WI38 (cell line): Measurements from ENCODE around the gene LRP8.

Experiments
- H3K4me3 ChIP-seq: 2 replicates; pipeline ENCODE4 v1.5.1; 2011; ENCODE audit warnings: low read depth, mild to moderate bottlenecking, control low read depth, low read length
- CTCF ChIP-seq: IDR thresholded peaks from 2 replicates; pipeline ENCODE4 v1.5.1; 2012; ENCODE audit warnings: low read depth, mild to moderate bottlenecking, control low read depth, low read length

The LRP8 gene

GRCh38 chr1:53359934-53360276, 32.0 kb upstream of the LRP8 start:
- H3K4me3 ChIP-seq: no peak overlapping the region
- no peak for TF ChIP-seq CTCF

GRCh38 chr1:53359225-53359933, 31.5 kb upstream of the LRP8 start:
- H3K4me3 ChIP-seq: no peak overlapping the region
- no peak for TF ChIP-seq CTCF

DNA sequence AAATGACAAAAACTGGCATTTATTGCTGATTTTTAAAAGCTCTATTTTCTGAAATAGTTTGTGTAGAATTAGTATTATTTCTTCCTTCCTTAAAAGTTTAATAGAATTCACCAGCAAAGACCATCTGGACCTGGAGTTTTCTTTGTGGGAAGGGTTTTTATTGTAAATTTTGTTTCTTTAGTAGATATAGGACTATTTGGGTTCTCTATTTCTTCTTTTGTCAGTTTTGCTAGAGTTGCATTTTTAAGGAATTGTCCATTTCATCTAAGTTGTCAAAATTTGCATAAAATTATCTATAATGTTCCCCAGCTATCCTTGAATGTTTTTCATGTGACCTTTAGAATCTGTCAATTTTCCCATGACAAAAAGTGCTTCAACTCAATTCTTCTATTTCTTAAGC, 28.8 kb upstream of the LRP8 start:
- no peak overlapping the region for H3K4me3 ChIP-seq
- no peak for TF ChIP-seq CTCF

DNA sequence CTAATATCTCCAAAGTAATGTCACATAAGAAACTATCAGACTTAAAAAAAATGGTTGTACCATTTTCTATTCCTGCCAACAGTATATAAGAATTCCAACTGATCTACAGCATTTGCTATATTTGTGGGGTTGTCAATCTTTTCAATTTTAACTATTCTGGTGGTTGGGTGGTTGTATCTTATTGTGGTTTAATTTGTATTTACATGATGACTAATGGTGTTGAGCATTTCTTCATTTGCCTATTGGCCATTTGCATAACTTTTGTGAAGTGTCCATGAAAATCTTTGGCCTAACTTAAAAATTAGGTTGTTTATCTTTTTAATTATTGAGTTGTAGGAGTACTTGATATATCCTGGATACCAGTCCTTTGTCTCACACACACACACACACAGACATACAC, 26.2 kb upstream of the LRP8 start:
- H3K4me3 ChIP-seq: no peak overlapping the region
- TF ChIP-seq CTCF: no peak

DNA sequence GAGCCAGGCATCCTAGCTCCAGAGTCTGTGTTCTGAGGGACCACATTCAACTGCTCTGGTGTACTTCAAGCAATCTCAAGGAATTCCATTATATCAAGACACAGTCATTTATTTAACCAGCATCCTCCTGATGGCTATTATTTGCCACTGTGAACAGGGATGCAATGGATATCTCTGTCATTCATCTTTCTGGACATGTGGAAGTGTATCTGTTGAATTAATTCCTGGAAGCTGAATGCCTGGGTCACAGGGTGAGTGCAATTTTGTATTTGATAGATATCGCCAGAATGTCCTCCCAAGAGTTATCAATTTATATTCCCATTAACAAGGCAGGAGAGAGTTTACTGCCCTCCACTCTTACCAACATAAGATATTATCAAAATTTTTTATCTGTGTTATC, 24.7 kb upstream of the LRP8 start:
- TF ChIP-seq CTCF: no peak
- H3K4me3 ChIP-seq: no peak overlapping the region

DNA sequence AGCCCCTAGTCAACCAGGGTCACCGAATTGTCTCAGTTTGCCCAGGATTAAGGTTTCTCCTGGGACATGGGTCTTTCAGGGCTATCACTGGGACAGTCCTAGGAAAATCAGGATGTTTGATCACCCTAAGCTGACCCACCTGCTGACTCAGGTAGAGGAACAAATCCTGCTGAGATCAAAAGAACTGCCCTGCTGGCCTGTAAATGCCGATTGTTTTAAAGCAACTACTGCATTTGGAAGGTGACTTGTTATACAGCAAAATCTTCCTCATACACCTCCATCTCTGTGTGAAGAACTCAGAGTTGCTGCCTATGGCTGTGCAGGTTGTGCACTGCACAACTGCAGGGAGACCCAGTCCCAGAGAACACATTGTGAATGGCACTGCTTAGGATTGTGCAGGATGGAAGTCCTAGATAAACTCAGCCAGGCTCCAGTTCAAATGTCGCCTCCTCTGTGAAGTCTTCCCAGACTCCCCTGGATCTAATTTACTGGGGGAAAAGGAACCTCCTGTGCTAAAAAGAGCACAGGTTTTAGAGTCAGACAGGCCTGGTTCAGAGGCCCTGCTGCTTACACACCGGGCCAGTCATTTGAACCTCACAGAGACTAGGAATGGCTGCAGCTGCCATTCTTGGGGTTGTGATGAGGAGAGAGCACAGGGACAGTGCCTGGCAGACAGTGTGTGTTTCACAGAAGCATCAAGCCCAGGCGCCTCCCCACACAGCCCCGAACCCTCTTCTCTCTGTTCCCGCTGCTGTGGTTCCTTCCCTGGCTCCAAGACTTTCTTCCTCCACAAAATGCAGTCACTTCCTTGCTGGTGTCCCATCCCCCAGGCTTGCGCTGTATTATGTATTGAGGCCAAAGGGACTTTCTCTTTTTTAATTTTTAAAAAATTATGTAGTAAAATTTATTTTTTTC, 23.2 kb upstream of the LRP8 start:
- H3K4me3 ChIP-seq: no peak overlapping the region
- no peak for TF ChIP-seq CTCF
